ENCODE data around the gene BYSL.

DNA sequence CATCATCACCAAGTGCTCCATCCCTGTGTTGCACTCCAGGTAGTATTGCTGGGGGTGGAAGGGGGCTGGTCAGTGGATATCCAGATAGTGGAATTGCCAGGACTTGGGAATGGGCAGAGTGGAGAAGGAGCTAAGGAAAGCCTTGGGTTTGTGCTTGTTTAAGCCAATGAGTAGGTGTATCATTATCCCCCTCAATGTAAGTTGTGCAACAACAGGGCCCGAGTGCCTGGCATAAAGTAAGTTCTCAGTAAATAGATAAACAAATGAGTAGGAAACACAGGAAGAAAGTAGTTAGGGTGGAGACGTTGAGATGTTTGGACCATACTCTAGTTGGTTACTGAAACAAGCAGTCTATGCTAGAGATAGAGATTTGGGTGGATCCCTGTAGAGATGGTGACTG lies 10.5 kb downstream of the BYSL start:
- no peak for TF ChIP-seq POLR2A (IDR thresholded peaks at IDR 0.05)
- TF ChIP-seq, protein P1, sequence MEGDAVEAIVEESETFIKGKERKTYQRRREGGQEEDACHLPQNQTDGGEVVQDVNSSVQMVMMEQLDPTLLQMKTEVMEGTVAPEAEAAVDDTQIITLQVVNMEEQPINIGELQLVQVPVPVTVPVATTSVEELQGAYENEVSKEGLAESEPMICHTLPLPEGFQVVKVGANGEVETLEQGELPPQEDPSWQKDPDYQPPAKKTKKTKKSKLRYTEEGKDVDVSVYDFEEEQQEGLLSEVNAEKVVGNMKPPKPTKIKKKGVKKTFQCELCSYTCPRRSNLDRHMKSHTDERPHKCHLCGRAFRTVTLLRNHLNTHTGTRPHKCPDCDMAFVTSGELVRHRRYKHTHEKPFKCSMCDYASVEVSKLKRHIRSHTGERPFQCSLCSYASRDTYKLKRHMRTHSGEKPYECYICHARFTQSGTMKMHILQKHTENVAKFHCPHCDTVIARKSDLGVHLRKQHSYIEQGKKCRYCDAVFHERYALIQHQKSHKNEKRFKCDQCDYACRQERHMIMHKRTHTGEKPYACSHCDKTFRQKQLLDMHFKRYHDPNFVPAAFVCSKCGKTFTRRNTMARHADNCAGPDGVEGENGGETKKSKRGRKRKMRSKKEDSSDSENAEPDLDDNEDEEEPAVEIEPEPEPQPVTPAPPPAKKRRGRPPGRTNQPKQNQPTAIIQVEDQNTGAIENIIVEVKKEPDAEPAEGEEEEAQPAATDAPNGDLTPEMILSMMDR (IDR thresholded peaks at IDR 0.05) = no peak
